Ishikawa (cell line): ENCODE measurements around the gene ZSCAN25.

Experiments used
- FOXM1 ChIP-seq: IDR thresholded peaks from 2 replicates; pipeline ENCODE4 v1.6.1; 2012; ENCODE audit warnings: low read depth, borderline replicate concordance
- RAD21 ChIP-seq: IDR thresholded peaks from 2 replicates; pipeline ENCODE4 v1.6.1; 2012; ENCODE audit warnings: low read depth
- REST ChIP-seq: IDR thresholded peaks from 2 replicates; pipeline ENCODE4 v1.6.1; 2012; ENCODE audit warnings: low read depth, mild to moderate bottlenecking
- TAF1 ChIP-seq: IDR thresholded peaks from 2 replicates; pipeline ENCODE4 v1.6.1; 2012; ENCODE audit warnings: low read depth, mild to moderate bottlenecking
- TCF12 ChIP-seq: IDR thresholded peaks from 2 replicates; pipeline ENCODE4 v1.6.1; 2012; ENCODE audit warnings: low read depth
- YY1 ChIP-seq: IDR thresholded peaks from 2 replicates; pipeline ENCODE4 v1.6.1; 2012; ENCODE audit warnings: low read depth

- TF ChIP-seq TAF1 (no peak), FOXM1 (no peak), RAD21 (no peak), REST (no peak), TCF12 (no peak), YY1 (no peak)
Measured at GRCh38 chr7:99643464-99643863, 26.7 kb downstream of the ZSCAN25 start.
